Thyroid gland (tissue), 4 donors: ENCODE measurements around the gene TRPV3. TPM values are rescaled to one million over a fixed set of nuclear protein-coding genes. Genes with fewer than 3 reads are reported as not detected.
A peak's percentile ranks its signal among the peaks of the same experiment; 100 is the strongest.

Experiments used
- DNase-seq, 2 donors: peaks; one replicate each; pipeline ENCODE4 v3.0.0-alpha.2; 2019
- H3K27ac ChIP-seq, 3 donors: fragments of 200-600 bp; sonication (generic); 1 replicate in 2 of 3; 2 replicates in 1 of 3; pipeline ENCODE4 v1.5.1; 2016 to 2019; ENCODE audit warnings: mild to moderate bottlenecking in 1 of 3, moderate library complexity in 1 of 3
- H3K27me3 ChIP-seq: fragments of 200-600 bp; sonication (generic); one replicate; pipeline ENCODE4 v1.5.1; 2019
- H3K36me3 ChIP-seq, 2 donors: fragments of 200-600 bp; sonication (generic); one replicate each; pipeline ENCODE4 v1.5.1; 2016 to 2019
- H3K4me1 ChIP-seq, 2 donors: fragments of 200-600 bp; sonication (generic); one replicate each; pipeline ENCODE4 v1.5.1; 2017 to 2019
- H3K4me3 ChIP-seq, 3 donors: fragments of 200-600 bp; sonication (generic); replicated peaks in 1 of 3; 1 replicate in 2 of 3; 2 replicates in 1 of 3; pipeline ENCODE4 v1.5.1; 2016; ENCODE audit warnings: mild to moderate bottlenecking in 1 of 3
- H3K9me3 ChIP-seq: fragments of 200-600 bp; sonication (generic); one replicate; pipeline ENCODE4 v1.5.1; 2017
- CTCF ChIP-seq, 6 experiments: fragments of 200-600 bp in 3 of 6; fragments of 450-650 bp in 3 of 6; sonication (generic) in 3 of 6; IDR thresholded peaks; one replicate each; pipeline ENCODE4 v1.5.1; 2016 to 2019; ENCODE audit warnings: antibody characterized with exemption in 6 of 6, mild to moderate bottlenecking in 2 of 6, inconsistent platforms in 1 of 6, moderate library complexity in 1 of 6
- POLR2A ChIP-seq, 2 donors: fragments of 450-650 bp; IDR thresholded peaks; one replicate each; pipeline ENCODE4 v1.6.1; 2017; ENCODE audit warnings: antibody characterized with exemption in 2 of 2, mild to moderate bottlenecking in 2 of 2, moderate library complexity in 1 of 2
- WGBS, 2 donors: methylation state at CpG; one replicate each; pipeline ENCODE4 v1.1.5; 2017; 5-methylcytosine and 5-hydroxymethylcytosine counted together
- intact Hi-C: fragments of 100-400 bp; cut with DNase I; formaldehyde crosslinking; loops from one replicate; pipeline ENCODE4 v1.15.1; 2023
- total RNA-seq, 4 donors: library from RNA; depleted of rRNA; stranded (reverse); fragments of >200 nt; gene quantifications; one replicate each; pipeline ENCODE4 v1.2.3, GENCODE V29; 2016

The TRPV3 gene
- total RNA-seq, 4 donors from 2014 or later, result 0.11 to 1.2 (median 1.0) TPM

DNA sequence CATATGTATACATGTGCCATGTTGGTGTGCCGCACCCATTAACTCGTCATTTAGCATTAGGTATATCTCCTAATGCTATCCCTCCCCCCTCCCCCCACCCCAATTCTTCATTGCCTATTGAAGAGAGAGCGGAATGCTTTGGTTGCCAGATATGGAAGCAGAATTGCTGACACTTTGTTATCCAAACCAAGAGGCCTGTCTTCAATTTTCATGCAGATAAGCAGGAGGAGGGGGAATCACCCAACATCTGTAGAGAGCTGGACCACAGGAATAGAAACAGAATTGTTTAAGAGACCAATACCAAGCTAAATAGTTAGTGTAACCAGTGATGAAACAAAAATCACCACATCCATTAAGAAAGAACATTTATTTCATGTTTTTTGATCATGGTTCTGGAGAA is 74.8 kb downstream of the TRPV3 start:
- intact Hi-C loops, result loop anchor here (10.0 kb wide), 1 partner anchor 62 kb away; no protein-coding TSS in a partner anchor
- no peak overlapping the region for H3K27ac ChIP-seq
- no peaks in the 10 kb centered on the region for H3K27me3 ChIP-seq
- 29 to 56% methylated on average over 3 of the region's 3 CpGs for WGBS, 2 donors
- H3K4me1 ChIP-seq, result no peaks in the 10 kb centered on the region
- DNase-seq, result no peak
- no peak overlapping the region for H3K4me3 ChIP-seq
- TF ChIP-seq CTCF (IDR thresholded peaks at IDR 0.05) (no peak), POLR2A (IDR thresholded peaks at IDR 0.05) (no peak)
- no peaks in the 10 kb centered on the region for H3K36me3 ChIP-seq
- no peaks in the 10 kb centered on the region for H3K9me3 ChIP-seq

GRCh38 chr17:3479988-3480387 is 77.6 kb downstream of the TRPV3 start:
- H3K27ac ChIP-seq, result no peak overlapping the region
- no peak overlapping the region for H3K4me3 ChIP-seq
- DNase-seq, result no peak
- 85 to 89% methylated on average over 3 of the region's 3 CpGs for WGBS, 2 donors
- H3K4me1 ChIP-seq, result no peaks in the 10 kb centered on the region
- intact Hi-C loops, result loop anchor here (10.0 kb wide), 1 partner anchor 65 kb away; no protein-coding TSS in a partner anchor
- H3K36me3 ChIP-seq, result no peaks in the 10 kb centered on the region
- H3K27me3 ChIP-seq, result no peaks in the 10 kb centered on the region
- H3K9me3 ChIP-seq, result no peaks in the 10 kb centered on the region
- TF ChIP-seq CTCF (IDR thresholded peaks at IDR 0.05) (no peak), POLR2A (IDR thresholded peaks at IDR 0.05) (no peak)

DNA sequence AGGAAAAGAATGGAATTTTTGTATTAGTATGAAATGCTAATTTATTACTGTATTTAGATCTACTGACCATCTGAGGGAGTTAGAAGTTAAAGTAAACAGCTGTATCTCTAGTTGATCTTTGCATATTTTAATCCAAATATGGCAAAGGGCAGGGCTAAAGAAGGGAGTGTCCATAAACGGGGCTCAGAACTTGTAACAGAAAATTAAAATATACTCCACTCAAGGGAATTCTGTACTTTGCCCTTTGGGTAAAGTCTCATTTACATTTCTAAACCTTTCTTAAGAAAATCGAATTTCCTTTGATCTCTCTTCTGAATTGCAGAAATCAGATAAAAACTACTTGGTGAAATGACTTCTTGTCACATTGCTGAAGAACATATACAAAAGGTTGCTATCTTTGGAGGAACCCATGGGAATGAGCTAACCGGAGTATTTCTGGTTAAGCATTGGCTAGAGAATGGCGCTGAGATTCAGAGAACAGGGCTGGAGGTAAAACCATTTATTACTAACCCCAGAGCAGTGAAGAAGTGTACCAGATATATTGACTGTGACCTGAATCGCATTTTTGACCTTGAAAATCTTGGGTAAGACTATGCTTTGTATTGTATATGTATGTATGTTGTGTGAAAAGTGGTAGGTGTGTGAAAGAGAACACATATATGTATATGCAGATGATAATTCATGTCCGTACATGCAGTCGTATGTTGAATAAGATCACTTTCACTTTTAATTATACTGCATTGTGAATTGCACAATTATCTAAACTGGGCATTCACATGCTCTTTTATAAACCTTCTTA is 81.6 kb downstream of the TRPV3 start, which contains the start of gene ASPA:
ASPA (plus strand) TSS at position 186 of the 799 bp plus-strand sequence; CDS start at position 349, 163 bp downstream.
- no peak within 1 kb of the TSS for H3K4me3 ChIP-seq
- H3K36me3 ChIP-seq, result no peaks in the 10 kb centered on the region
- intact Hi-C loops, result no loop called here
- H3K4me1 ChIP-seq, result peaks cover 3 to 4% of the 10 kb centered on the region in 2 donors
- no peaks in the 10 kb centered on the region for H3K9me3 ChIP-seq
- H3K27ac ChIP-seq, result peak within 1 kb of the TSS in 1 of 3 donors; percentile 39
- DNase-seq, result no peak
- 56 to 64% methylated on average over 7 of the region's 7 CpGs for WGBS, 2 donors
- H3K27me3 ChIP-seq, result no peaks in the 10 kb centered on the region
- TF ChIP-seq CTCF (IDR thresholded peaks at IDR 0.05), result no peak

DNA sequence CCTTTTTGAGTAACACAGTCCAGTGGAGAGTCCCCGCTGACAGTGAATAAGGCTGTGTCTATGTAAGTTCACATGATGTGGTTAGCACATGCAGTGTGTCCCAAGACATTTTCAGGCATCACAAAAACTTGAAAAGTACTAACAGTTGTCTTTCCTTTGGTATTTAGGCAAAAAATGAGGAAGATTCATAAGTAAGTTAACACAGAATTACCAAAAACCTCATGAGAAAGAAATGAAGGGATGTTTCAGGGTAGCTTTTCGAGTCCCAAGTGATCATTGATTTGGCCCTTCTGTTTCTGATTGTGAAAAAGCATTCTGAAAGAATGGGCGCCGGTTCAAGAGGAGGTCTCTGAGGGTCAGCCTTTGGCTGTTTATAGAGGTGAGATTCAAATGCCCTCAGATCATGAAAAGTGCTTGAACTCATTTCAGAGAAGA is 82.3 kb downstream of the TRPV3 start:
- no peak overlapping the region for H3K4me3 ChIP-seq
- intact Hi-C loops, result no loop called here
- DNase-seq, result no peak
- H3K27me3 ChIP-seq, result no peaks in the 10 kb centered on the region
- H3K27ac ChIP-seq, result peak overlapping the region in 1 of 3 donors; percentile 39
- 65 to 70% methylated on average over 4 of the region's 4 CpGs for WGBS, 2 donors
- peaks cover 3 to 4% of the 10 kb centered on the region in 2 donors for H3K4me1 ChIP-seq
- TF ChIP-seq CTCF (IDR thresholded peaks at IDR 0.05) (no peak), POLR2A (IDR thresholded peaks at IDR 0.05) (no peak)
- H3K36me3 ChIP-seq, result no peaks in the 10 kb centered on the region
- H3K9me3 ChIP-seq, result no peaks in the 10 kb centered on the region

DNA sequence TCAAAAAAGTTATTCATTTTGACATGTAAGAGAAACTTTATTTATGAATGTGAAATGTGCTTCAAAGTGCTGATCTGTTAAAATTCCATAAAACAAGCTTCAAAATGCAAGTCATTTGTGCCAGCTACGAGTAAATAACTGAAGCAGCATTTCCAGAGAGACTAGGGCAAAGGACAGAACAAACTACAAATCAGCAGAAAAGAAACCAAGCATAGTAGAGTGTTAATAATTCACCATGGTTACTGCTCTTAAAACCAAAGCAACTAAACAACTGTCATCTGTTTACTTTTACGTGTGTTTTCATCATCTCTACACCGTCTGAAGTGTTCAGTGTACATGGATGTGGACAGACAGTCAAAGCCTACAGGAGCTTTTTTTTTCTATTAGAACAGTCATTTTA is 83.4 kb downstream of the TRPV3 start:
- Histone ChIP-seq H3K4me3 (no peak overlapping the region), H3K27ac (peak overlapping the region in 1 of 3 donors; percentile 19), H3K36me3 (no peaks in the 10 kb centered on the region), H3K27me3 (no peaks in the 10 kb centered on the region), H3K9me3 (no peaks in the 10 kb centered on the region), H3K4me1 (peaks cover 3 to 4% of the 10 kb centered on the region in 2 donors)
- no peak for DNase-seq
- 24 to 25% methylated on average over 3 of the region's 3 CpGs for WGBS, 2 donors
- TF ChIP-seq POLR2A (IDR thresholded peaks at IDR 0.05), result no peak
- no peak for TF ChIP-seq CTCF (IDR thresholded peaks at IDR 0.05)
- intact Hi-C loops, result no loop called here
